HepG2 (cell line): ENCODE results near the gene ZMYM3. TPM values are rescaled to one million over a fixed set of nuclear protein-coding genes. Genes with fewer than 3 reads are reported as not detected.

Source experiments
- DR1 ChIP-seq: sonication (generic); formaldehyde crosslinking; IDR thresholded peaks from 2 replicates; pipeline ENCODE4 v1.8.0; 2021; ENCODE audit warnings: mild to moderate bottlenecking, missing genetic modification reagents, inconsistent platforms
- GTF3A ChIP-seq: sonication (generic); formaldehyde crosslinking; conservative IDR thresholded peaks from 2 replicates; pipeline ENCODE4 v1.4.0; 2020; ENCODE audit warnings: mild to moderate bottlenecking, missing genetic modification reagents
- KLF16 ChIP-seq, 2 experiments: sonication (generic) in 1 of 2; formaldehyde crosslinking in 1 of 2; IDR thresholded peaks; 2 replicates each; pipeline versions ENCODE4 v1.6.1 to v1.8.0; 2016 to 2023; ENCODE audit warnings: missing genetic modification reagents in 2 of 2, missing compliant biosample characterization in 1 of 2
- RARA ChIP-seq: IDR thresholded peaks from 2 replicates; pipeline ENCODE4 v1.6.1; 2016; ENCODE audit warnings: missing genetic modification reagents, missing compliant biosample characterization
- SP5 ChIP-seq: IDR thresholded peaks from 2 replicates; pipeline ENCODE4 v1.6.1; 2016; ENCODE audit warnings: low read depth, borderline replicate concordance
- ZNF142 ChIP-seq: sonication (generic); formaldehyde crosslinking; IDR thresholded peaks from 2 replicates; pipeline ENCODE4 v1.4.0; 2020; ENCODE audit warnings: missing genetic modification reagents
- ZNF362 ChIP-seq: sonication (generic); formaldehyde crosslinking; IDR thresholded peaks from 2 replicates; pipeline ENCODE4 v1.4.0; 2020; ENCODE audit warnings: missing genetic modification reagents, mild to moderate bottlenecking, borderline replicate concordance
- ZNF709 ChIP-seq: sonication (generic); formaldehyde crosslinking; IDR thresholded peaks from 2 replicates; pipeline ENCODE4 v1.5.0; 2020; ENCODE audit warnings: mild to moderate bottlenecking, missing genetic modification reagents
- ZNF710 ChIP-seq: sonication (generic); formaldehyde crosslinking; IDR thresholded peaks from 2 replicates; pipeline ENCODE4 v1.5.0; 2020; ENCODE audit warnings: mild to moderate bottlenecking, missing genetic modification reagents, borderline replicate concordance
- ZNF746 ChIP-seq: sonication (generic); formaldehyde crosslinking; IDR thresholded peaks from 2 replicates; pipeline ENCODE4 v1.8.0; 2022; ENCODE audit warnings: mild to moderate bottlenecking, missing genetic modification reagents
- polyA plus RNA-seq, 8 experiments: library from polyadenylated mRNA; depleted of rRNA in 3 of 8; stranded (reverse) in 7 of 8; unstranded in 1 of 8; fragments of >200 nt; fragmentation: Illumina TruSeq in 4 of 8; extraction: Trizol in 4 of 8; gene quantifications; 2 replicates each; pipeline versions ENCODE4 v1.2.1 to v1.2.3, GENCODE V29; 2011 to 2016; ENCODE audit warnings: low read depth in 4 of 8, missing spikeins in 1 of 8, mixed read lengths in 1 of 8; ENCODE audit not compliant: insufficient read depth in 1 of 8
- total RNA-seq, 5 experiments: library from RNA; depleted of rRNA; stranded (reverse); fragments of >200 nt; fragmentation: Illumina TruSeq; extraction: Trizol; gene quantifications; 2 replicates each; pipeline ENCODE4 v1.2.3, GENCODE V29; 2016; ENCODE audit warnings: low read depth in 1 of 5
- TF ChIP-seq, protein P1 (sequence below): IDR thresholded peaks from 2 replicates; pipeline ENCODE4 v1.6.1; 2012; ENCODE audit warnings: low read depth, low read length, improper control_type of control experiment
- TF ChIP-seq, protein P2 (sequence below): sonication (generic); formaldehyde crosslinking; IDR thresholded peaks from 2 replicates; pipeline ENCODE4 v1.4.0; 2020; ENCODE audit warnings: missing genetic modification reagents

The ZMYM3 gene
- total and polyA plus RNA-seq, 2 of the 13 experiments (the other 11 are each of a cell fraction or from before 2014, with no cell fraction given), result 26.4 to 35.4 TPM

GRCh38 chrX:71214604-71215337, 39.2 kb downstream of the ZMYM3 start (continued):
- TF ChIP-seq, protein P1, sequence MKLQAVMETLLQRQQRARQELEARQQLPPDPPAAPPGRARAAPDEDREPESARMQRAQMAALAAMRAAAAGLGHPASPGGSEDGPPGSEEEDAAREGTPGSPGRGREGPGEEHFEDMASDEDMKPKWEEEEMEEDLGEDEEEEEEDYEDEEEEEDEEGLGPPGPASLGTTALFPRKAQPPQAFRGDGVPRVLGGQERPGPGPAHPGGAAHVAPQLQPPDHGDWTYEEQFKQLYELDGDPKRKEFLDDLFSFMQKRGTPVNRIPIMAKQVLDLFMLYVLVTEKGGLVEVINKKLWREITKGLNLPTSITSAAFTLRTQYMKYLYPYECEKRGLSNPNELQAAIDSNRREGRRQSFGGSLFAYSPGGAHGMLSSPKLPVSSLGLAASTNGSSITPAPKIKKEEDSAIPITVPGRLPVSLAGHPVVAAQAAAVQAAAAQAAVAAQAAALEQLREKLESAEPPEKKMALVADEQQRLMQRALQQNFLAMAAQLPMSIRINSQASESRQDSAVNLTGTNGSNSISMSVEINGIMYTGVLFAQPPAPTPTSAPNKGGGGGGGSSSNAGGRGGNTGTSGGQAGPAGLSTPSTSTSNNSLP, result peak; percentile 58; the same call in 1 of the 2 replicates
- TF ChIP-seq, protein P2, sequence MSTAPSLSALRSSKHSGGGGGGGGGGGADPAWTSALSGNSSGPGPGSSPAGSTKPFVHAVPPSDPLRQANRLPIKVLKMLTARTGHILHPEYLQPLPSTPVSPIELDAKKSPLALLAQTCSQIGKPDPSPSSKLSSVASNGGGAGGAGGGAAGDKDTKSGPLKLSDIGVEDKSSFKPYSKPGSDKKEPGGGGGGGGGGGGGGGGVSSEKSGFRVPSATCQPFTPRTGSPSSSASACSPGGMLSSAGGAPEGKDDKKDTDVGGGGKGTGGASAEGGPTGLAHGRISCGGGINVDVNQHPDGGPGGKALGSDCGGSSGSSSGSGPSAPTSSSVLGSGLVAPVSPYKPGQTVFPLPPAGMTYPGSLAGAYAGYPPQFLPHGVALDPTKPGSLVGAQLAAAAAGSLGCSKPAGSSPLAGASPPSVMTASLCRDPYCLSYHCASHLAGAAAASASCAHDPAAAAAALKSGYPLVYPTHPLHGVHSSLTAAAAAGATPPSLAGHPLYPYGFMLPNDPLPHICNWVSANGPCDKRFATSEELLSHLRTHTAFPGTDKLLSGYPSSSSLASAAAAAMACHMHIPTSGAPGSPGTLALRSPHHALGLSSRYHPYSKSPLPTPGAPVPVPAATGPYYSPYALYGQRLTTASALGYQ (CRISPR knock-in tag), result 0 out of 2 replicates have a peak, but pooled peaks have one; percentile 56
- no peak for TF ChIP-seq ZNF709 (CRISPR knock-in tag)
- peak; percentile 51; the same call in 1 of the 2 replicates for TF ChIP-seq SP5 (CRISPR knock-in tag)
- 0 out of 2 replicates have a peak, but pooled peaks have one; percentile 34 for TF ChIP-seq GTF3A (CRISPR knock-in tag)
- TF ChIP-seq KLF16 (CRISPR knock-in tag; IDR thresholded peaks at IDR 0.05), result peak in 1 of 2 experiments; percentile 23; a peak in 1 of 4 replicates
- TF ChIP-seq ZNF362 (CRISPR knock-in tag), result peak; percentile 15; the same call in 1 of the 2 replicates
- peak; percentile 78 for TF ChIP-seq DR1 (CRISPR knock-in tag)
- TF ChIP-seq RARA (CRISPR knock-in tag), result peak; percentile 31
- 0 out of 2 replicates have a peak, but pooled peaks have one; percentile 34 for TF ChIP-seq ZNF142
- 0 out of 2 replicates have a peak, but pooled peaks have one; percentile 40 for TF ChIP-seq ZNF746
- TF ChIP-seq ZNF710 (CRISPR knock-in tag), result 0 out of 2 replicates have a peak, but pooled peaks have one; percentile 14
